ENCODE measurements around the gene PLPPR1. TPM values are rescaled to one million over a fixed set of nuclear protein-coding genes. Genes with fewer than 3 reads are reported as not detected.
"Not testable (repeated sequence)": the region's sequence is repeated elsewhere in the genome, so short reads cannot be mapped to it uniquely, and the experiment has no call there.

The PLPPR1 gene
- total and polyA plus RNA-seq, 12 donors, result 0.08 to 19.7 (median 0.20) TPM; not detected in 7

- Histone ChIP-seq H3K27me3 (no peaks in the 10 kb centered on the region), H3K36me3 (replicated peaks in 1 of 2) (no peaks in the 10 kb centered on the region), H3K4me3 (no peak overlapping the region), H3K4me1 (replicated peaks in 1 of 2) (no peaks in the 10 kb centered on the region), H3K9me3 (replicated peaks in 1 of 3) (no peaks in the 10 kb centered on the region), H3K27ac (no peak overlapping the region)
- TF ChIP-seq CTCF (IDR thresholded peaks at IDR 0.05) (no peak), POLR2A (IDR thresholded peaks at IDR 0.05) (no peak)
- intact Hi-C loops (cut with DNase I), result no loop called here
- no peak for DNase-seq
- WGBS, 4 donors, result 67 to 75% (median 68%) methylated on average over 4 of the region's 4 CpGs
Measured at GRCh38 chr9:101038488-101038887, 10.0 kb downstream of the PLPPR1 start.

- H3K27me3 ChIP-seq; H3K36me3 ChIP-seq (replicated peaks in 1 of 2); DNase-seq; H3K9me3 ChIP-seq (replicated peaks in 1 of 3); intact Hi-C loops (cut with DNase I); H3K4me3 ChIP-seq; H3K27ac ChIP-seq; H3K4me1 ChIP-seq (replicated peaks in 1 of 2): not testable (repeated sequence)
- WGBS, 4 donors, result 75 to 79% (median 76%) methylated on average over 7 of the region's 7 CpGs
Measured at GRCh38 chr9:101039581-101039980, 11.1 kb downstream of the PLPPR1 start.

GRCh38 chr9:101047848-101048397 is 19.4 kb downstream of the PLPPR1 start:
- Histone ChIP-seq H3K9me3 (replicated peaks in 1 of 3) (peaks cover 0 to 4% (median 0%) of the 10 kb centered on the region in 3 donors), H3K36me3 (replicated peaks in 1 of 2) (no peaks in the 10 kb centered on the region), H3K27ac (no peak overlapping the region), H3K27me3 (no peaks in the 10 kb centered on the region), H3K4me3 (no peak overlapping the region), H3K4me1 (replicated peaks in 1 of 2) (no peaks in the 10 kb centered on the region)
- no peak for DNase-seq
- TF ChIP-seq CTCF (IDR thresholded peaks at IDR 0.05) (no peak), POLR2A (IDR thresholded peaks at IDR 0.05) (no peak)
- intact Hi-C loops (cut with DNase I), result no loop called here
- WGBS, 4 donors, result 60 to 67% (median 63%) methylated on average over 4 of the region's 4 CpGs

GRCh38 chr9:101050650-101051049 is 22.1 kb downstream of the PLPPR1 start:
- peaks cover 0 to 4% (median 0%) of the 10 kb centered on the region in 3 donors for H3K9me3 ChIP-seq (replicated peaks in 1 of 3)
- H3K4me3 ChIP-seq, result no peak overlapping the region
- intact Hi-C loops (cut with DNase I), result no loop called here
- H3K27me3 ChIP-seq, result no peaks in the 10 kb centered on the region
- no peak for DNase-seq
- H3K4me1 ChIP-seq (replicated peaks in 1 of 2), result no peaks in the 10 kb centered on the region
- H3K27ac ChIP-seq, result no peak overlapping the region
- 77 to 86% (median 78%) methylated on average over 3 of the region's 3 CpGs for WGBS, 4 donors
- H3K36me3 ChIP-seq (replicated peaks in 1 of 2), result no peaks in the 10 kb centered on the region
- no peak for TF ChIP-seq POLR2A (IDR thresholded peaks at IDR 0.05)
- no peak for TF ChIP-seq CTCF (IDR thresholded peaks at IDR 0.05)

GRCh38 chr9:101054657-101055056 is 26.1 kb downstream of the PLPPR1 start:
- H3K27ac ChIP-seq, result no peak overlapping the region
- no peaks in the 10 kb centered on the region for H3K4me1 ChIP-seq (replicated peaks in 1 of 2)
- no peaks in the 10 kb centered on the region for H3K36me3 ChIP-seq (replicated peaks in 1 of 2)
- 40 to 64% (median 55%) methylated on average over 8 of the region's 8 CpGs for WGBS, 4 donors
- no peak overlapping the region for H3K4me3 ChIP-seq
- no peak for TF ChIP-seq CTCF (IDR thresholded peaks at IDR 0.05)
- no peak for TF ChIP-seq POLR2A (IDR thresholded peaks at IDR 0.05)
- H3K27me3 ChIP-seq, result no peaks in the 10 kb centered on the region
- intact Hi-C loops (cut with DNase I), result no loop called here
- no peaks in the 10 kb centered on the region for H3K9me3 ChIP-seq (replicated peaks in 1 of 3)
- DNase-seq, result no peak
